Measurements from ENCODE around the gene STAC2. TPM values are rescaled to one million over a fixed set of nuclear protein-coding genes. Genes with fewer than 3 reads are reported as not detected.

The STAC2 gene
- total and polyA plus RNA-seq, 9 of the 15 experiments (the other 6 are each of a cell fraction or from before 2014, with no cell fraction given) = not detected

GRCh38 chr17:39200070-39200879 is 25.5 kb downstream of the STAC2 start, which contains the start of gene RPL19:
Gene RPL19, plus strand, starts transcription at chr17:39200283. Its CDS starts 62 bp downstream, at chr17:39200345.
- Histone ChIP-seq H3K27ac (ENCODE audit: extremely low read depth, low read depth, low read length) (peak within 1 kb of the TSS; percentile 99), H3K36me3 (ENCODE audit: control insufficient read depth, insufficient read depth, low read length) (peaks cover 46% of the 10 kb centered on the region), H3K4me2 (ENCODE audit: insufficient read depth, low read length) (peak within 1 kb of the TSS; percentile 92), H3K79me2 (ENCODE audit: control insufficient read depth, insufficient read depth, low read length) (peaks cover 48% of the 10 kb centered on the region), H3K9ac (ENCODE audit: insufficient read depth in 1 of 2, low read depth in 2 of 2, low read length in 2 of 2) (peak within 1 kb of the TSS; percentile 98 to 99), H3K9me3 (replicated peaks; ENCODE audit: control insufficient read depth, insufficient read depth, low read depth, low read length) (no peaks in the 10 kb centered on the region), H3K4me1 (replicated peaks in 1 of 2; ENCODE audit: control insufficient read depth in 2 of 2, insufficient read depth in 2 of 2, low read length in 2 of 2) (peaks cover 38 to 40% of the 10 kb centered on the region in 2 experiments; a peak in 4 of 5 replicates), H3K27me3 (ENCODE audit: control insufficient read depth in 2 of 2, insufficient read depth in 2 of 2, low read length in 2 of 2) (no peaks in the 10 kb centered on the region), H2AFZ (ENCODE audit: low read depth, low read length) (peak within 1 kb of the TSS; percentile 99), H4K20me1 (replicated peaks; ENCODE audit: control insufficient read depth, insufficient read depth, low read length) (peaks cover 12% of the 10 kb centered on the region), H3K9me1 (ENCODE audit: control insufficient read depth, insufficient read depth, low read length) (no peaks in the 10 kb centered on the region), H3K4me3 (peak within 1 kb of the TSS; percentile 73)
- CTCF ChIA-PET (ENCODE audit: low intra/inter-chr PET ratio) = no interaction called here
- intact Hi-C loops (cut with micrococcal nuclease) = no loop called here
- in situ Hi-C loops (cut with MboI) = no loop called here
- POLR2A ChIA-PET = interaction anchor here (0.6 to 2.5 kb wide), 22 partner anchors 9 to 780 kb away, joined by 3 to 16 read pairs (median 3); partner anchors contain the start of genes CDK12, PSMD3 and STAC2
- FAIRE-seq (no peak), DNase-seq (ENCODE audit: extremely low read depth in 1 of 4, low spot score in 3 of 4) (peak in 3 of 4 experiments; percentile 82 to 91 (median 88)), ATAC-seq (peak; percentile 70)
- BruUV-seq (replicated peaks) = no TSS peak
- under 1% methylated on average over 52 of the region's 52 CpGs for WGBS (ENCODE audit: insufficient coverage, low coverage, missing lambda C conversion rate)
- TF ChIP-seq CBX1 (IDR thresholded peaks at IDR 0.05; ENCODE audit: low read depth) = no peak; the same call in 1 of the 2 replicates
- TF ChIP-seq FOXJ3 (CRISPR knock-in tag; IDR thresholded peaks at IDR 0.05) = no peak
- TF ChIP-seq ZNF707 (CRISPR knock-in tag; conservative IDR thresholded peaks at IDR 0.05) = no peak
- TF ChIP-seq ILK (tag; IDR thresholded peaks at IDR 0.05; ENCODE audit: borderline replicate concordance, low read depth) = no peak
- 0 out of 2 replicates have a peak, but pooled peaks have one; percentile 66 for TF ChIP-seq RB1 (IDR thresholded peaks at IDR 0.05; ENCODE audit: low read depth)
- peak; percentile 98 for TF ChIP-seq EP400 (IDR thresholded peaks at IDR 0.05)
- no peak for TF ChIP-seq ZNF318 (IDR thresholded peaks at IDR 0.05; ENCODE audit: borderline replicate concordance in 1 of 2, low read depth in 1 of 2)
- 0 out of 2 replicates have a peak, but pooled peaks have one; percentile 30 for TF ChIP-seq SOX6 (IDR thresholded peaks at IDR 0.05)
- peak; percentile 5; the same call in 1 of the 2 replicates for TF ChIP-seq CREM (IDR thresholded peaks at IDR 0.05; ENCODE audit: low read depth)
- TF ChIP-seq CREB3 (tag; conservative IDR thresholded peaks at IDR 0.05; ENCODE audit: low read depth) = no peak
- no peak for TF ChIP-seq ZNF146 (CRISPR knock-in tag; IDR thresholded peaks at IDR 0.05; ENCODE audit: unreplicated experiment)
- TF ChIP-seq GABPB1 (CRISPR knock-in tag; IDR thresholded peaks at IDR 0.05) = peak; percentile 22; the same call in 1 of the 2 replicates

Data from K562 (cell line).